T-helper 22 cell (primary cell): Measurements from ENCODE around the gene FAM229B.
"Not testable (repeated sequence)": the region's sequence is repeated elsewhere in the genome, so short reads cannot be mapped to it uniquely, and the experiment has no call there.

Experiments used
- DNase-seq: peaks from one replicate; pipeline ENCODE4 v3.0.0-alpha.2; 2020; ENCODE audit warnings: low read depth

Gene FAM229B

GRCh38 chr6:112065426-112065986 is 21.9 kb upstream of the FAM229B start:
- DNase-seq: no peak

- DNase-seq: no peak
Measured at GRCh38 chr6:112066606-112067005, 20.8 kb upstream of the FAM229B start.

- no peak for DNase-seq
Measured at GRCh38 chr6:112081569-112081968, 5.8 kb upstream of the FAM229B start.

- DNase-seq: no peak
Measured at GRCh38 chr6:112085286-112086065, 1.9 kb upstream of the FAM229B start.

- DNase-seq: no peak
Measured at GRCh38 chr6:112086744-112087135, 651 bp upstream of the FAM229B start.

GRCh38 chr6:112087916-112088315 is 525 bp downstream of the FAM229B start:
- DNase-seq: no peak

GRCh38 chr6:112096901-112097300 is 9.5 kb downstream of the FAM229B start:
- DNase-seq: no peak

- DNase-seq: no peak
Measured at GRCh38 chr6:112100561-112100960, 13.2 kb downstream of the FAM229B start.

- DNase-seq: not testable (repeated sequence)
Measured at GRCh38 chr6:112106026-112106425, 18.6 kb downstream of the FAM229B start.

GRCh38 chr6:112106562-112106961 is 19.2 kb downstream of the FAM229B start:
- no peak for DNase-seq

- DNase-seq: no peak
Measured at GRCh38 chr6:112109262-112109661, 21.9 kb downstream of the FAM229B start.

GRCh38 chr6:112113431-112113830 is 26.0 kb downstream of the FAM229B start:
- DNase-seq: no peak

- no peak for DNase-seq
Measured at GRCh38 chr6:112113918-112114317, 26.5 kb downstream of the FAM229B start.

GRCh38 chr6:112114577-112115223 is 27.3 kb downstream of the FAM229B start:
- DNase-seq: no peak

- no peak for DNase-seq
Measured at GRCh38 chr6:112116221-112116620, 28.8 kb downstream of the FAM229B start.

- DNase-seq: no peak
Measured at GRCh38 chr6:112117554-112117953, 30.2 kb downstream of the FAM229B start.

- no peak for DNase-seq
Measured at GRCh38 chr6:112118034-112118433, 30.6 kb downstream of the FAM229B start.

GRCh38 chr6:112122756-112123155 is 35.4 kb downstream of the FAM229B start:
- no peak for DNase-seq

GRCh38 chr6:112123982-112124381 is 36.6 kb downstream of the FAM229B start:
- DNase-seq: no peak

- DNase-seq: no peak
Measured at GRCh38 chr6:112128208-112128607, 40.8 kb downstream of the FAM229B start.

GRCh38 chr6:112130878-112131277 is 43.5 kb downstream of the FAM229B start:
- DNase-seq: no peak

- no peak for DNase-seq
Measured at GRCh38 chr6:112139052-112139451, 51.7 kb downstream of the FAM229B start.

- no peak for DNase-seq
Measured at GRCh38 chr6:112141707-112142106, 54.3 kb downstream of the FAM229B start.
